H9 (cell line): Measurements from ENCODE around the gene ARID2. TPM values are rescaled to one million over a fixed set of nuclear protein-coding genes. Genes with fewer than 3 reads are reported as not detected.

Source experiments
- DNase-seq: peaks from one replicate; pipeline ENCODE4 v3.0.0-alpha.2; 2017
- H2AFZ ChIP-seq: one replicate; pipeline ENCODE4 v1.6.1; 2013; ENCODE audit warnings: mild to moderate bottlenecking, low read length, control low read depth, moderate library complexity
- H2AK5ac ChIP-seq: 2 replicates; pipeline ENCODE4 v1.6.1; 2013; ENCODE audit warnings: low read length, control low read depth, mixed read lengths; ENCODE audit not compliant: insufficient read length
- H2BK120ac ChIP-seq: one replicate; pipeline ENCODE4 v1.6.1; 2013; ENCODE audit warnings: low read depth, mild to moderate bottlenecking, low read length, control low read depth, inconsistent platforms; ENCODE audit not compliant: poor library complexity, severe bottlenecking
- H2BK12ac ChIP-seq: 2 replicates; pipeline ENCODE4 v1.6.1; 2013; ENCODE audit warnings: low read length, control low read depth, mixed read lengths, low read depth; ENCODE audit not compliant: insufficient read length
- H2BK15ac ChIP-seq: 2 replicates; pipeline ENCODE4 v1.6.1; 2013; ENCODE audit warnings: low read depth, low read length, control low read depth
- H2BK20ac ChIP-seq: one replicate; pipeline ENCODE4 v1.6.1; 2013; ENCODE audit warnings: low read depth, mild to moderate bottlenecking, low read length, control low read depth, inconsistent platforms; ENCODE audit not compliant: poor library complexity, severe bottlenecking
- H2BK5ac ChIP-seq: 2 replicates; pipeline ENCODE4 v1.6.1; 2013; ENCODE audit warnings: low read length, control low read depth, mixed read lengths; ENCODE audit not compliant: insufficient read length
- H3K14ac ChIP-seq: 2 replicates; pipeline ENCODE4 v1.6.1; 2013; ENCODE audit warnings: low read length, control low read depth; ENCODE audit not compliant: insufficient read depth
- H3K18ac ChIP-seq: 2 replicates; pipeline ENCODE4 v1.6.1; 2013; ENCODE audit warnings: low read depth, mild to moderate bottlenecking, mixed read lengths, low read length, control low read depth; ENCODE audit not compliant: insufficient read length
- H3K23ac ChIP-seq: 2 replicates; pipeline ENCODE4 v1.6.1; 2013; ENCODE audit warnings: low read length, control low read depth, mixed read lengths, low read depth; ENCODE audit not compliant: insufficient read length
- H3K23me2 ChIP-seq: 2 replicates; pipeline ENCODE4 v1.6.1; 2013; ENCODE audit warnings: low read depth, mild to moderate bottlenecking, mixed read lengths, low read length, control low read depth; ENCODE audit not compliant: insufficient read length, poor library complexity, severe bottlenecking
- H3K27ac ChIP-seq: 2 replicates; pipeline ENCODE4 v1.5.1; 2013; ENCODE audit warnings: low read length, control low read depth, mixed read lengths, low read depth; ENCODE audit not compliant: insufficient read length
- H3K27me3 ChIP-seq: 2 replicates; pipeline ENCODE4 v1.6.1; 2013; ENCODE audit warnings: low read length, control low read depth, inconsistent platforms; ENCODE audit not compliant: insufficient read depth
- H3K4ac ChIP-seq: 2 replicates; pipeline ENCODE4 v1.6.1; 2013; ENCODE audit warnings: low read depth, mild to moderate bottlenecking, control low read depth, inconsistent platforms, low read length, moderate library complexity
- H3K4me1 ChIP-seq: 2 replicates; pipeline ENCODE4 v1.6.1; 2013; ENCODE audit warnings: low read length, control low read depth, inconsistent platforms; ENCODE audit not compliant: insufficient read depth
- H3K4me2 ChIP-seq: 2 replicates; pipeline ENCODE4 v1.6.1; 2013; ENCODE audit warnings: low read length, control low read depth, mixed read lengths; ENCODE audit not compliant: insufficient read length, insufficient read depth
- H3K56ac ChIP-seq: 2 replicates; pipeline ENCODE4 v1.6.1; 2013; ENCODE audit warnings: low read depth, mild to moderate bottlenecking, mixed read lengths, low read length, control low read depth; ENCODE audit not compliant: insufficient read length
- H3K79me1 ChIP-seq: 2 replicates; pipeline ENCODE4 v1.6.1; 2013; ENCODE audit warnings: low read depth, mild to moderate bottlenecking, moderate library complexity, low read length, control low read depth, inconsistent platforms; ENCODE audit not compliant: insufficient read depth, poor library complexity, severe bottlenecking
- H3K79me2 ChIP-seq: 2 replicates; pipeline ENCODE4 v1.6.1; 2013; ENCODE audit warnings: low read length, control low read depth, inconsistent platforms; ENCODE audit not compliant: insufficient read depth
- H3K9ac ChIP-seq: 2 replicates; pipeline ENCODE4 v1.6.1; 2013; ENCODE audit warnings: low read length, control low read depth, mixed read lengths; ENCODE audit not compliant: insufficient read length; ENCODE audit errors: extremely low read depth
- H3K9me3 ChIP-seq: one replicate; pipeline ENCODE4 v1.6.1; 2013; ENCODE audit warnings: low read depth, low read length, inconsistent platforms; ENCODE audit not compliant: control insufficient read depth
- H3T11ph ChIP-seq: one replicate; pipeline ENCODE4 v1.6.1; 2013; ENCODE audit warnings: mild to moderate bottlenecking, low read length, control low read depth, inconsistent platforms
- H4K20me1 ChIP-seq: one replicate; pipeline ENCODE4 v1.6.1; 2013; ENCODE audit not compliant: control insufficient read depth, insufficient read length, insufficient read depth
- H4K5ac ChIP-seq: 2 replicates; pipeline ENCODE4 v1.6.1; 2013; ENCODE audit warnings: low read depth, mild to moderate bottlenecking, mixed read lengths, low read length, control low read depth; ENCODE audit not compliant: insufficient read length
- H4K8ac ChIP-seq: replicated peaks from 2 replicates; pipeline ENCODE4 v1.6.1; 2013; ENCODE audit warnings: low read length, control low read depth, mixed read lengths, low read depth; ENCODE audit not compliant: insufficient read length
- H4K91ac ChIP-seq: 2 replicates; pipeline ENCODE4 v1.6.1; 2013; ENCODE audit warnings: low read depth, mild to moderate bottlenecking, moderate library complexity, mixed read lengths, low read length, control low read depth; ENCODE audit not compliant: insufficient read length
- H3K27ac Mint-ChIP-seq, 3 experiments: 2 replicates in 2 of 3; 3 replicates in 1 of 3; pipeline ENCODE4 v1.8.0; 2020 to 2021; ENCODE audit warnings: mixed read lengths in 3 of 3, mild to moderate bottlenecking in 1 of 3, moderate library complexity in 1 of 3
- H3K27me3 Mint-ChIP-seq: 2 replicates; pipeline ENCODE4 v1.8.0; 2021; ENCODE audit warnings: low read depth, mild to moderate bottlenecking, moderate library complexity, mixed read lengths
- H3K36me3 Mint-ChIP-seq, 3 experiments: 2 replicates in 2 of 3; 3 replicates in 1 of 3; pipeline ENCODE4 v1.8.0; 2020 to 2021; ENCODE audit warnings: low read depth in 3 of 3, mixed read lengths in 3 of 3; ENCODE audit not compliant: insufficient read depth in 1 of 3
- H3K4me1 Mint-ChIP-seq, 2 experiments: 2 replicates each; pipeline ENCODE4 v1.8.0; 2020; ENCODE audit warnings: mixed read lengths in 2 of 2
- H3K4me3 Mint-ChIP-seq, 2 experiments: 2 replicates in 1 of 2; 3 replicates in 1 of 2; pipeline ENCODE4 v1.8.0; 2020 to 2021; ENCODE audit warnings: mild to moderate bottlenecking in 2 of 2, mixed read lengths in 2 of 2, moderate library complexity in 1 of 2
- H3K9me3 Mint-ChIP-seq, 2 experiments: 2 replicates in 1 of 2; 3 replicates in 1 of 2; pipeline ENCODE4 v1.8.0; 2020; ENCODE audit warnings: mild to moderate bottlenecking in 2 of 2, mixed read lengths in 2 of 2, moderate library complexity in 1 of 2
- total RNA-seq: library from RNA; stranded (reverse); gene quantifications from 2 replicates; pipeline ENCODE4 v1.2.1, GENCODE V29; 2021
- TF ChIP-seq, protein P1 (sequence below): fragments of 200-600 bp; sonication (generic); conservative IDR thresholded peaks from 3 replicates; pipeline ENCODE4 v1.8.0; 2021; ENCODE audit warnings: antibody characterized with exemption, mild to moderate bottlenecking

The ARID2 gene
- total RNA-seq, 1 experiment from 2014 or later: 63.8 TPM

DNA sequence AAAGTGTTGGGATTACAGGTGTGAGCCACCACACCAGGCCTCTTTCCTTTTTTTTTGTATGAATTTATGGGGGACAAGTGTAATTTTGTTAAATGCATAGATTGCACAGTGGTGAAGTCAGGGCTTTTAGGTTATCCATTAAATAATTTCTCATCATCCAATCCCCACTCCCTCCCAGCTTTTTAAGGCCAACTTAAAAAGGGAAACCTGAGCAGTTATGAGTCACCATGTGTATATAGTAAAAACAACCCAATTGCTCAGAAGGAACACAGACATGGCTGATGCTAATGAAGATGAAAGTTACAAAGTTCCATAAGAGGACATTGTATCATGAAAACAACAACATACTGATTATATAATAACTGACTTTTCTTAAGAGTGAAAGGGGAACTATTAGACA is 25.6 kb upstream of the ARID2 start:
- H3K56ac ChIP-seq: no peak overlapping the region
- H2BK20ac ChIP-seq: no peak overlapping the region
- no peak overlapping the region for H2AK5ac ChIP-seq
- H3K9me3 ChIP-seq: no peaks in the 10 kb centered on the region
- no peaks in the 10 kb centered on the region for H4K20me1 ChIP-seq
- no peak overlapping the region for H3K27ac ChIP-seq
- no peak overlapping the region for H4K5ac ChIP-seq
- H2BK12ac ChIP-seq: no peak overlapping the region
- no peak overlapping the region for H3K4me2 ChIP-seq
- Mint-ChIP-seq H3K9me3 (peaks cover 0 to 3% of the 10 kb centered on the region in 2 experiments; a peak in 2 of 5 replicates), H3K4me3 (no peak overlapping the region), H3K4me1 (peaks cover 14 to 21% of the 10 kb centered on the region in 2 experiments), H3K27me3 (no peaks in the 10 kb centered on the region; the same call in 1 of the 2 replicates), H3K27ac (no peak overlapping the region), H3K36me3 (no peaks in the 10 kb centered on the region)
- H3K4me1 ChIP-seq: no peaks in the 10 kb centered on the region
- no peaks in the 10 kb centered on the region for H3K79me1 ChIP-seq
- no peak overlapping the region for H4K8ac ChIP-seq
- no peak overlapping the region for H2BK5ac ChIP-seq
- H3K27me3 ChIP-seq: no peaks in the 10 kb centered on the region
- H2BK120ac ChIP-seq: no peak overlapping the region
- no peaks in the 10 kb centered on the region for H3K79me2 ChIP-seq
- H3K9ac ChIP-seq: no peak overlapping the region
- no peak overlapping the region for H3K23ac ChIP-seq
- no peak overlapping the region for H3K4ac ChIP-seq
- H4K91ac ChIP-seq: no peak overlapping the region
- H3K18ac ChIP-seq: no peak overlapping the region
- no peak overlapping the region for H2AFZ ChIP-seq
- H3K14ac ChIP-seq: no peak overlapping the region
- TF ChIP-seq, protein P1, sequence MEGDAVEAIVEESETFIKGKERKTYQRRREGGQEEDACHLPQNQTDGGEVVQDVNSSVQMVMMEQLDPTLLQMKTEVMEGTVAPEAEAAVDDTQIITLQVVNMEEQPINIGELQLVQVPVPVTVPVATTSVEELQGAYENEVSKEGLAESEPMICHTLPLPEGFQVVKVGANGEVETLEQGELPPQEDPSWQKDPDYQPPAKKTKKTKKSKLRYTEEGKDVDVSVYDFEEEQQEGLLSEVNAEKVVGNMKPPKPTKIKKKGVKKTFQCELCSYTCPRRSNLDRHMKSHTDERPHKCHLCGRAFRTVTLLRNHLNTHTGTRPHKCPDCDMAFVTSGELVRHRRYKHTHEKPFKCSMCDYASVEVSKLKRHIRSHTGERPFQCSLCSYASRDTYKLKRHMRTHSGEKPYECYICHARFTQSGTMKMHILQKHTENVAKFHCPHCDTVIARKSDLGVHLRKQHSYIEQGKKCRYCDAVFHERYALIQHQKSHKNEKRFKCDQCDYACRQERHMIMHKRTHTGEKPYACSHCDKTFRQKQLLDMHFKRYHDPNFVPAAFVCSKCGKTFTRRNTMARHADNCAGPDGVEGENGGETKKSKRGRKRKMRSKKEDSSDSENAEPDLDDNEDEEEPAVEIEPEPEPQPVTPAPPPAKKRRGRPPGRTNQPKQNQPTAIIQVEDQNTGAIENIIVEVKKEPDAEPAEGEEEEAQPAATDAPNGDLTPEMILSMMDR: no peak
- no peak for DNase-seq
- H3K23me2 ChIP-seq: no peaks in the 10 kb centered on the region
- H3T11ph ChIP-seq: no peak overlapping the region
- no peak overlapping the region for H2BK15ac ChIP-seq
